Measurements from ENCODE around the gene MOGAT1.
"Not testable (repeated sequence)": the region's sequence is repeated elsewhere in the genome, so short reads cannot be mapped to it uniquely, and the experiment has no call there.

Gene MOGAT1

GRCh38 chr2:222710736-222711135, 39.3 kb downstream of the MOGAT1 start:
- DNase-seq (ENCODE audit: low spot score) = no peak

DNA sequence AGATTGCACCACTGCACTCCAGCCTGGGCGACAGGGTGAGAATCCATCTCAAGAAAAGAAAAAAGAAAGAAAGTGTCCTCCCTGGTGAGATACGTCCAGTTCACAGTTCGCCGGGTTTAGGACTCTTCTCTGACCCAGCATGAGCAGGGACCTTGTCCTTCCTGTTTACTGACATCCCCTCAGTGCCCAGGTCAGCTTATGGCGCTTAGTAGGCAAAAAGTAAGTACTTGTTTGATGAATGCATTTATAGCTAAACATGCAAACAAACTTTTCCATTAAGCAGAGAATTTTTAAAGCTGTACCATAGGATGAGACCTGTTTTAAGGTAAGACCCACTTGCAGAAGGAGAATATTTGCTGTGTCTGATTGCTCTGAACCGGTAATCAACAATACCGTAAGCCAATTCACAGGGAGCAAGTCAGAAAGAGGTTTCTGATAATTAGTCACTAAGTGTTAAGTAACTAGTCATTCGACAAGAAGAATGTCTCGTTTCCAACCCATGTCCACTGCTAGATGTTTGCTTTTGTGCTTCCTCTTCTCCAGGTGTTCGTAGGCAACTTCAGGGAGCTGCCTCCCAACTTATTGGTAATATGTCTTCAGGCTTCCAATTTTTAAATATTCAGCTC, 40.0 kb downstream of the MOGAT1 start:
- DNase-seq (ENCODE audit: low spot score) = no peak

DNA sequence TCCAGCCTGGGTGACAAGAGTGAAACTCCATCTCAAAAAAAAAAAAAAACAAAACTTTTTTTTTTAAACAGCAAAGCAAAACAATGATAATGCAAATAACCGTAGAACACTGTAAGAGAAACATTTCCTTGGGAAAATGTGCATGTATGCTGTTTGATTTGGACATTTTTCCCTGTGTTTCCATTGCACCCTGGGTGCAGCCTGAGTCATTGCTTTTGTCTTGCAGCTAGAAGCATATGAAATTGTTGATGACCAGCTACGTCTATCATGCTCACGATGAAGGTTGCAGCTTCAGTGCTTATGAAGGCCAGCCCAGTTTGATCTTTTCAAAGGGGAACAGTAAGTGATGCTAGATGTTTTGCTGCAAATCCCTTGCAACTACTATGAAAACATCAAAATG, 41.5 kb downstream of the MOGAT1 start:
- DNase-seq (ENCODE audit: low spot score) = no peak

- no peak for DNase-seq (ENCODE audit: low spot score)
Observed at GRCh38 chr2:222714361-222715241, 43.1 kb downstream of the MOGAT1 start.

DNA sequence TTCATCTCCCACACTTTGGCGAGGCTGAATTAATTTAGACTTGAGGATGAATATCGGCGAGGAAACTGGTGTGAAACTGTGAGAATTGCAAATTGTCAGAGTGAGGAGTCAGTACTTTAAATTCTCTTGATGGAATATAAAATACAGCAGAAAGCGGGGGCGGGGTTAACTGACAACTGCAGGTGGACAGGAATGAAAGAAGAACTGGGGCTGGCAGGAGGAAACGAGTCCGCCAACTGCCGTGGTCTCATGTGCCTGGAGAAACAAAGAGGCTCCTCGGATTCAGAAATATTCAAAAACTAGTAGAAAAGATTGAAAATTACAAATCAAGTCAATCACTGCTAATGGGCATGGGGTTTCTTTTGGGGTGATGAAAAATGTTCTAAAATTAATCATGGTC, 44.3 kb downstream of the MOGAT1 start:
- no peak for DNase-seq (ENCODE audit: low spot score)

DNA sequence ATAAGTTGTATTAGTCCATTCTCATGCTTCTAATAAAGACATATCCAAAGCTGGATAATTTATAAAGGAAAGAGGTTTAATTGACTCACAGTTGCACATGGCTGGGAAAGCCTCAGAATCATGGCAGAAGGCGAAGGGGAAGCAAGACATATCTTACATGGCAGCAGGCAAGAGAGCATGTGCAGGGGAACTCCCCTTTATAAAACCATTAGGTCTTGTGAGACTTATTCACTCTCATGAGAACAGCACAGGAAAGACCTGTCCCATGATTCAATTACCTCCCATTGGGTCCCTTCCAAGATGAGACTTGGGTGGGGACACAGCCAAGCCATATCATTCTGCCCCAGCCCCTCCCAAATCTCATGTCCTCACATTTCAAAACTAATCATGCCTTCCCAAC, 48.3 kb downstream of the MOGAT1 start:
- DNase-seq (ENCODE audit: low spot score) = not testable (repeated sequence)

GRCh38 chr2:222721597-222721996, 50.1 kb downstream of the MOGAT1 start:
- not testable (repeated sequence) for DNase-seq (ENCODE audit: low spot score)

DNA sequence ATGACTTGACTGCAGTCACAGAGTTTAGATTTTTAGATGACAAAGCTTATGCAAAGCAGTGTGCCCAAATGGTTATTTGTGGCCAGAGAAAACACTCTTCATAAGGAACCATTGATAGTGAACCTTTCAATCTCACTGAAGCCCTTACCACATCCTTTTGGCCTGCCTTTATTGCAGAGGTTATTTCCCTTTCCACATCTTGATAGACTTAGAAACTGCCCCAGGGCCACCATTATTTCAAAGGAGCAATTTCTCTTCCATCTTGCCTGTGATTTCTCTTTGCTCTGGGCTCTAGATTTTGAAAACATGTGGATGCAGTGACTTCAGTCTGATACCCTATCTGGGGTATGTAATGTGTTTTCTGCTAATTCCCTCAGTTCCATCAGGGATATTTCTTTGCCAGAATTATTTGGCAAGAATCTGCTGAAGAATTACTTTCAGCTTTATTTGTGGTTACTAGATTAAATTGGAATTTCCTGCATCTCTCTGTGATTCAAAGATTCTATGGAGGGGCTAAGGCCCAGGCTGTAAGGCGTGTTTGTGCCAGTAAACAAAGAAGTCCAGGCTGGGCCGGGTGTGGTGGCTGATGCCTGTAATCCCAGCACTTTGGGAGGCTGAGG, 51.0 kb downstream of the MOGAT1 start:
- DNase-seq (ENCODE audit: low spot score) = no peak

GRCh38 chr2:222724208-222724607, 52.8 kb downstream of the MOGAT1 start:
- DNase-seq (ENCODE audit: low spot score) = no peak

DNA sequence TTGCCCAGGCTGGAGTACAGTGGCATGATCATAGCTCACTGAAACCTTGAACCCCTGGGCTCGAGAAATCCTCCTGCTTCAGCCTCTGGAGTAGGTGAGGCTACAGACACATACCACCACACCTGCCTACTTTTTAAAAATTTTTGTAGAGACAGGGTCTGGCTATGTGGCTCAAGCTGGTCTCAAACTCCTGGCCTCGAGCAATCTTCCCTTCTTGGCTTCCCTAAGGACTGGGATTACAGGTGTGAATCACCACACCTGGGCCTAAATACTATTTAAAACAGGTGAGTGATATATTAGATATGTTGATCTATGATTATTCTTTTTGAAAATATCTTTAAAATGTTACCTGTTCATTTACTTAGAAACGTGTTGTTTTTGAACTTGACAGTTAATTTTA, 57.2 kb downstream of the MOGAT1 start:
- DNase-seq (ENCODE audit: low spot score) = no peak

GRCh38 chr2:222730366-222730999, 59.0 kb downstream of the MOGAT1 start:
- no peak for DNase-seq (ENCODE audit: low spot score)

GRCh38 chr2:222731201-222731621, 59.8 kb downstream of the MOGAT1 start:
- DNase-seq (ENCODE audit: low spot score) = no peak

- DNase-seq (ENCODE audit: low spot score) = no peak
Observed at GRCh38 chr2:222732489-222733178, 61.2 kb downstream of the MOGAT1 start.

DNA sequence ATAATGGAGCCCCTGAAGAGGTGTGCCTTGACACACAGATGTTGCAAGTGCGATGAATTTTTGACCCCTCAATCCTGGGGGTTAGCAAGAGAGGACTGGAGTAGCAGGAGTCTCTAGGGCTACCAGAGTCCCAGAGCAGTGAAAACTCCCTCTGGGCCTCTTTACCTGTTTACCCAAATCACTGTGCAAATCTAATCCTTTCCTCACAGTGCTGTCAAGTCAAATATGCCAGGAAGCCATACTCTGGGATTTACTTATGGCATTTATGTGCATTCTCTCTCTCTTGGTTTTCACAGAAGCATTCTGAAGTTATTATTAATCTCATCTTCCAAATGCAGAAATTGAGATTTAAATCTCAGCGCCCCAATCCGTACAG, 62.0 kb downstream of the MOGAT1 start:
- no peak for DNase-seq (ENCODE audit: low spot score)

- no peak for DNase-seq (ENCODE audit: low spot score)
Observed at GRCh38 chr2:222733846-222734702, 62.6 kb downstream of the MOGAT1 start.

DNA sequence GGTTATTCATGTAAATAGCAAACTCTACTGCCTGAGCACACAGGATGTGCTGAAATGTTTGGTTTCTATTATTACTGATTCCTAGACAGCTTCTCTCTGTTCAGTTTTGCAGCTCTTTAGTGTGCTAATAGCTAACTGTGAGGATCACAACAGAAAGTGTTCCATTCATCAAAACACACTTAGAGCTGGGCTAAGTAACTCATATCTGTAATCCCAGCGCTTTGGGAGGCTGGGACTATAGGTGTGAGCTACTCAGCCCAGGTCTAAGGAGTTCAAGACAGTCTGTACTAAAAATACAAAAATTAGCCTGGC, 63.2 kb downstream of the MOGAT1 start:
- no peak for DNase-seq (ENCODE audit: low spot score)

- DNase-seq (ENCODE audit: low spot score) = no peak
Observed at GRCh38 chr2:222736301-222736700, 64.8 kb downstream of the MOGAT1 start.

DNA sequence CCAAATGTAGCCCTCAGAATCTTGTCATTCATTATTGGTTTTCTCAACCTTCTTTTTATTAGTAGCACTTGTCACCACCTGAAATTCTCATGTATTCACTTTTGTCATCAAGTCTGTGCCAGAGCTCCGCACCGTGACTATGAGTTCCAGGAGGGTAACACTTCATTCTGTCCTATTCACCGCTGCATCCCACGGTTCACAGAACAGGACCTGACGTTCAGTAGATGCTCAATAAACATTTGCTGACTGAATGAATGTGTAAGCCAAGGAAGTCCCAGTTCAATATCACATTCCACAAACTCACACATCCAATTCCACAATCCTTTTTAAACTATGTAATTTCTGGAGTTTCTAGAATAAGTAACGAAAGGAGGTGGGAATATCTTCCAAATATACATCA, 65.5 kb downstream of the MOGAT1 start:
- no peak for DNase-seq (ENCODE audit: low spot score)

DNA sequence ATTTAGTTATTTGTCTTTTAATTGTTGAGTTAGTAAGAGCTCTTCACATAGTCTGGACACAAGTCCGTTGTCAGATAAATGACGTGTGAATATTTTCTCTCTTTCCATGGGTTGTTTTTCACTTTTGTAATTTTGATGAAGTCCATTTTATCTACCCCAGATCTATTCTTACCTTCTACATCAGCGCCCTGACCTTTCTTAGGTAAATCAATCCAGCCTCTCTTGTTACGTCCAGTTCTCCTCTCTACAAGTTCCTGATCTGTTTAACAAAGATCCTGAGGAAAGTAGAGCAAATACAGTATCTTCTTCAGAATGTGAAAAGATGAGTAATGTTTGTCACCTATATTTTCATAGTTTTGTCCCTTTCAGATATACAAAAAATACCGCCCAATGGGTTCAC, 66.9 kb downstream of the MOGAT1 start:
- DNase-seq (ENCODE audit: low spot score) = no peak

DNA sequence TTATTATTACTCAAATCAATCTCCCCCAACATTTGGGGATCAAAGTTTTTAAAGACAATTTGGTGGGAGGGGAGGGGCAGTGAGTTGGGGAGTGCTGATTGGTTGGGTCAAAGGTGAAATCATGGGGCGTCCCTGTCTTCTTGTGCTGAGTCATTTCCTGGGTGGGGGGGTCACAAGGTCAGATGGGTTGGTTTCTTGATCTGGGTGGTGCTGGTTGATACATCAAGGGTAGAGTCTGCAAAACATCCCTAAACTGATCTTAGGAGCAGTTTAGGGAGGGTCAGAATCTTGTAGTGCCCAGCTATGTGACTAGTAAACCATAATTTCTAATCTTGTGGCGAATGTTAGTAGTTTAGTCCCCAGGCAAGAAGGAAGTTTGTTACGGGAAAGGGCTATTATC, 67.4 kb downstream of the MOGAT1 start:
- DNase-seq (ENCODE audit: low spot score) = no peak

GRCh38 chr2:222739939-222740338, 68.5 kb downstream of the MOGAT1 start:
- no peak for DNase-seq (ENCODE audit: low spot score)
